ENCODE measurements around the gene GPT2.
"Not testable (repeated sequence)": the region's sequence is repeated elsewhere in the genome, so short reads cannot be mapped to it uniquely, and the experiment has no call there.

GPT2 gene

GRCh38 chr16:46862555-46863447 is 21.4 kb upstream of the GPT2 start:
- DNase-seq (ENCODE audit: low read depth) = no peak

GRCh38 chr16:46866286-46866685 is 17.9 kb upstream of the GPT2 start:
- no peak for DNase-seq (ENCODE audit: low read depth)

- DNase-seq (ENCODE audit: low read depth) = not testable (repeated sequence)
Measured at GRCh38 chr16:46867486-46867885, 16.7 kb upstream of the GPT2 start.

GRCh38 chr16:46868891-46869290 is 15.3 kb upstream of the GPT2 start:
- DNase-seq (ENCODE audit: low read depth) = not testable (repeated sequence)

- no peak for DNase-seq (ENCODE audit: low read depth)
Measured at GRCh38 chr16:46871597-46871996, 12.6 kb upstream of the GPT2 start.

GRCh38 chr16:46873201-46873600 is 11.0 kb upstream of the GPT2 start:
- no peak for DNase-seq (ENCODE audit: low read depth)

- no peak for DNase-seq (ENCODE audit: low read depth)
Measured at GRCh38 chr16:46875243-46875642, 8.9 kb upstream of the GPT2 start.

GRCh38 chr16:46882304-46882939 is 1.7 kb upstream of the GPT2 start:
- DNase-seq (ENCODE audit: low read depth) = no peak

GRCh38 chr16:46882940-46883307 is 1.2 kb upstream of the GPT2 start:
- DNase-seq (ENCODE audit: low read depth) = no peak

- no peak for DNase-seq (ENCODE audit: low read depth)
Measured at GRCh38 chr16:46883353-46883689, 841 bp upstream of the GPT2 start.

GRCh38 chr16:46884513-46885293 is 541 bp downstream of the GPT2 start:
- DNase-seq (ENCODE audit: low read depth) = no peak

GRCh38 chr16:46885960-46886763 is 2.0 kb downstream of the GPT2 start:
- no peak for DNase-seq (ENCODE audit: low read depth)

- no peak for DNase-seq (ENCODE audit: low read depth)
Measured at GRCh38 chr16:46886764-46887523, 2.8 kb downstream of the GPT2 start.

GRCh38 chr16:46887524-46887854 is 3.3 kb downstream of the GPT2 start:
- no peak for DNase-seq (ENCODE audit: low read depth)

GRCh38 chr16:46889245-46889941 is 5.2 kb downstream of the GPT2 start:
- DNase-seq (ENCODE audit: low read depth) = no peak

- DNase-seq (ENCODE audit: low read depth) = no peak
Measured at GRCh38 chr16:46889942-46890300, 5.8 kb downstream of the GPT2 start.

GRCh38 chr16:46891910-46892309 is 7.7 kb downstream of the GPT2 start:
- DNase-seq (ENCODE audit: low read depth) = no peak

- no peak for DNase-seq (ENCODE audit: low read depth)
Measured at GRCh38 chr16:46894036-46894672, 10.0 kb downstream of the GPT2 start.

- DNase-seq (ENCODE audit: low read depth) = no peak
Measured at GRCh38 chr16:46895399-46896313, 11.5 kb downstream of the GPT2 start.
